SHP77 treated with DMSO at 0.1 percent for 48 hours (cell line): ENCODE results near the gene SOCS6.
"Not testable (repeated sequence)": the region's sequence is repeated elsewhere in the genome, so short reads cannot be mapped to it uniquely, and the experiment has no call there.

Source experiments
- DNase-seq: peaks from one replicate; lab custom pipeline; 2025; lab: John Stamatoyannopoulos, UW

SOCS6 gene

GRCh38 chr18:70322385-70322784, 33.5 kb downstream of the SOCS6 start:
- no peak for DNase-seq

DNA sequence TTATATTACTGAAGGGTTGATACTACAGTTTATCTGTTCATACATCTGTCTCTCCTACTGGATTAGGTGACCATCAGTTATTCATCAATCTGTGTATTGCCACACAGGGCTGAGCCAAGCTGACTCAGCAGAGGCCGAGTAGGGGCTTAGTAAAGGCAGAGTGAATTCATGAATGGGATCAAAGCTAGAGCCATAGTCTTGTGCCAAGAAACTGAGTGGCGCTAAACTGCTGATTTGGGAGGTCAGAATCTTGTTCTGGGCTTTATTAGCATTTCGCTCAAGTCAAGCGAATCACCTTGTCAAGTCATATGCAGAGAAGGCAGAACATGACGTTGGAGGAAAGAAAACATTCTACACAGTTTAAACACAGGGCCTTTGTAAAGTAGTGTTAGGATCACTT, 34.1 kb downstream of the SOCS6 start:
- DNase-seq, result no peak

DNA sequence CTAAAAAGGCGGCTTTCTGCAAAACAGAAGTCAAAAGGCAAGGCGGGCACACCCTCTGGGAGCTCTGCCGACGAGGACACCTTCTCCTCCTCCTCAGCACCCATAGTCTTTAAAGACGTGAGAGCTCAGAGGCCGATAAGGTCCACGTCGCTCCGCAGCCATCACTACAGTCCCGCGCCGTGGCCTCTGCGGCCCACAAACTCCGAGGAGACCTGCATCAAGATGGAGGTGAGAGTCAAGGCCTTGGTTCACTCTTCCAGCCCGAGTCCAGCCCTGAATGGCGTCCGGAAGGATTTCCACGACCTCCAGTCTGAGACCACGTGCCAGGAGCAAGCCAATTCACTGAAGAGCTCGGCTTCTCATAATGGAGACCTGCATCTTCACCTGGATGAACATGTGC, 36.1 kb downstream of the SOCS6 start:
- DNase-seq, result no peak

DNA sequence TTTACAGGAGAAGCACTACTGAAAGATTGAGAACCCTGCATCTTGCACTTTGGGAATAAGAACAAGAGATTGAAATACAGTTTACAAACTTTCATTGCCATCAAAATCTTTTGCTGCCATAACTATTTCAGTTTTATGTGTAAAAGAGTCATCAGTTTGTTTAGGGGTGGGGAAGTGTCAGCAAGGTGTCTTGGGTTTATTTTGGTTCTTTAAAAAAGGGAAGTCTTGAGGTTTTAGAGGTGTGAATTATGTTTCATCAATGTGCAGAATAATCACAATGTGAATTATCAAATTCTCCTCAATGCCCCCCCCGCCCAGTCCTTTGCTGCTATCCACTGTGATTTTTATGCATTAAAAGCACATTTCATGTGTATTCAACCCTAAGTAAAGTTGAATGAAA, 37.4 kb downstream of the SOCS6 start:
- no peak for DNase-seq

GRCh38 chr18:70328169-70328568, 39.3 kb downstream of the SOCS6 start:
- no peak for DNase-seq

GRCh38 chr18:70329071-70329470, 40.2 kb downstream of the SOCS6 start:
- no peak for DNase-seq

DNA sequence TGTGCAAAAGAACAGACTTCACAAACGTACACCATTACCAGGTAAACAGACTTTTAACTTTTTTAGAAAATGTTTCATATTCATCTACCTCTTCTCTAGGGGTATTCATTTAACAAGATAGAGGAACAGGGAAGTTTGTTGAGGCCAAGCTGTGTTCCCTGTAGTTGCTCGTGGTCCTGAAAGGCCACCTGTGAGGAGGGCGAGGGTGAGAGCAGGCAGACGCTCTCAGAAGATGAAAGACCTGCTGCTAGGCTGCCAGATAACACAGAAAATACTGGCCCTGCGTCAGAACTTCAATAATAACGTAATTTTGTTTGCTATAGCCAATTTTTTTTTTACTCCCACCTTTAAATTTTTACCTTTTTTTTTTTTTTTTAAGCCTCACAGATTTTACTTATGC, 42.0 kb downstream of the SOCS6 start:
- no peak for DNase-seq

DNA sequence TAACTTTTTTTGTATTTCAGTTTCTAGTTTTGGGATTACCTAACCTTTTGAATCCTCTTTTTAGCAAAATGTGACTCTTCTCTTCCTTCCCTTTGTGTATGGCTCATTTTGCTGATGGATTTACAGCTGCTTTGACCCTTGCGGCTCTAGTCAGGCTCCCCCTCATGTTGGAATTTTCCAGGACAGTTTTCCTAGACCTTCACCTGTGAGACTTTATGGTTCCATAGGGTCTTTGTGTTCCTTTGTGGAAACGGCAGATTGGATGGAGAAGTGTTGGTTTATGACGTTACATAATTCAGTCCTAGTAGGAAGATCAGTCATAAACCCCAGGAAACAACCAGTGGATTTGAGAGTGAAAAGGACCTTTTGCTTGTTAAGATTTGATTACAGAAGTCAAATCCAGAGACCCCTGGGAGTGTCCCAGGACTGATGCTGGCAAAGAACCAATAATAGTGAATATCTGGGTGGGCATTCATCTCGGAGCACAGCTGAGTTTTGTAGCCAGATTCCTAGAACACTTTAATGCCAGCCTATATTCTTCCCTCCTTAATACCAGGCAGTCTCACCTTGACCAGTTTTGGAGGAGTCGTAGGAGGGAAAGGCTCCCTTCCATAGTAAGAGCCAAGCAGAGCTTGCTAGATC, 42.7 kb downstream of the SOCS6 start:
- no peak for DNase-seq

GRCh38 chr18:70332694-70333093, 43.8 kb downstream of the SOCS6 start:
- no peak for DNase-seq

GRCh38 chr18:70333316-70333715, 44.5 kb downstream of the SOCS6 start:
- DNase-seq, result no peak

GRCh38 chr18:70333757-70334156, 44.9 kb downstream of the SOCS6 start:
- DNase-seq, result no peak

GRCh38 chr18:70334264-70334663, 45.4 kb downstream of the SOCS6 start:
- no peak for DNase-seq

DNA sequence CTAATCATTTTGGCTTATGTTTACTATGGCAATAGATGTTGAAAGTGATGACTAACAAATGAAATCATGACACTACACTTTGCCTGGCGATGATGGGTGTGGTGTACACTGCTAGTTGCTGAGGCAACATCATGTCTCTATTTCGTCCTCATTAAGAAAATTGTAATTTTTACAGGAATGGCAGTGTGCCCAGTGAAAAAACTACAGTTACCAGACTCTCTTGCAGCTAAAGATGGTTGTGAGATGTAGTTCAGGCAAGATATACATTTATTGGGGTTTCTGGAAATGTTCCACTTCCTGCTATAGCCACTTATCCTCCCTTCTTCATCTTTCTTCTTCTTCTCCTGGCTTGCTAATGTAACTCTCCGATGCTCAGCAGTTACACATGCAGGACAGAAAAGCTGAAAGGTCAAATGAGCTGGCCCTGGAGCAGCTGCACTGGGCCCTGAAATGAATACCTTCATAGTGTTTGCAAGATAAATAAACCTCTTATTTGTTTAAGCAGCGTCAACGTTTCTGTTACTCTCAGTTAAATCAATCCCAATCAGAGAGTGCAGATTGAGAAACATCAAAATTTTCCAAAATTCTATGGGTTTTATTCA, 46.0 kb downstream of the SOCS6 start:
- DNase-seq, result peak; percentile 59

DNA sequence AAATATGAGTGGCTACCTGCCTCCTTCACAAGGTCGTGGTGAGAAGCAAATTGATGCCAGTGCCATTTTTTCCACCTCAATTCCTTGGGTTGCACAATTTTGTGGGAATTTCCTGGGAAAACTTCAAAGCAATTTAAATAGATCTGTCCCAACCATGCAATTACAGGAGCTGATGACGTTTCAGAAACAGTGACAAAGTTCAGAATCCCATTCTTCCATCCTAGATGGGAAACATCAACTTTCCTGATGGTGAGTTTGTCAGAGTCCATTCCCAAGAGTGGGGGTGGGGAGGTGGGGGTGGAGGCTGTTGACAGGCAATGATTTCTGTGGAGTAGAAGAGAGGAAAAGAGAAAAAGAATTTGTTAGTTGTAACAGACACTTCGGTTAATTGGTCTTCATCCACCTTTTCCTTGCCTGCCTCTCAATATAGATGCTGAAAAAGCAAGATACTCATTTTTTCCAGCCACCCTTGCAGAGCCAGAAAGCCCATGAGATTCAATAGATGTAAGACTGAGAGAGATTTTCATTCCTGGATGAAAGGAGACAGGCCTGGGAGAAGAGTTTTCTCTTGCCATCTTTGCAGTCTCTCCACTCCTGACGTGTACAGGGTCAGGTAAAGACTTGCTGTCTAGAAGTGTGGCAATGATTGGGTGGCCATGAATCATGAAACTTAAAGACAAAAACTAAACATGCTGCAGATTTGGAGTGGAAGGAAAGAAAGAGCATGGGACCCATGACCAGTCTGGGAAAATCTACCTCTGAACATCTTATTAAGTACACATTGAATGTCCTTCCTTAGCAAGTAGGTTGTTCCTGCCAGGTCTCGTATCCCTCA, 47.3 kb downstream of the SOCS6 start:
- DNase-seq, result no peak

- no peak for DNase-seq
Observed at GRCh38 chr18:70337139-70337972, 48.5 kb downstream of the SOCS6 start.

GRCh38 chr18:70338890-70339289, 50.0 kb downstream of the SOCS6 start:
- no peak for DNase-seq

DNA sequence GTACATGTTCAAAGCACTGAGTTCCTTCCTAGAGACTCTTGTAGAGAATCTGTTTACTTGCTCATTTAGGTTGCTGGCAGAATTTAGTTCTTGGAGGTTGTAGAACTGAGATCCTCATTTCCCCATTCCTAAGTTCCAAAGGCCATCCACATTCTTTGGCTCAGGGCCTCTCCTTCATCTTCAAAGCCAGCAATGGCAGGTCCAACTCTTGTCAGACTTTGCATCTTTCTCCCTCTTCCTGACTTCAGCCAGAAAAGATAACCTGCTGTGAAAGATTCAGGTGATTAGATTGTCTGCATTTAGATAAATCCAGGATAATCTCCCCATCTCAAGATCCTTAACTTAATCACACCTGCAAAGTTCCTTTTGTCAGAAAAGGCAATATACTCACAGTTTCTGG, 51.1 kb downstream of the SOCS6 start:
- DNase-seq, result no peak

DNA sequence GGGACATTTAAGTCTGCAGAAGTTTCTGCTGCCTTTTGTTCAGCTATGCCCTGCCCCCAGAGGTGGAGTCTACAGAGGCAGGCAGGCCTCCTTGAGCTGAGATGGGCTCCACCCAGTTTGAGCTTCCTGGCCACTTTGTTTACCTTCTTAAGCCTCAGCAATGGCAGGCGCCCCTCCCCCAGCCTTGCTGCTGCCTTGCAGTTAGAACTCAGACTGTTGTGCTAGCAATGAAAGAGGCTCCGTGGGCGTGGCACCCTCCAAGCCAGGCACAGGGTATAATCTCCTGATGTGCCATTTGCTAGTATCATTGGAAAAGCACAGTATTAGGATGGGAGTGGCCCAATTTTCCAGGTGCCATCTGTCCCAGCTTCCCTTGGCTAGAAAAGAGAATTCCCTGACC, 59.6 kb downstream of the SOCS6 start:
- not testable (repeated sequence) for DNase-seq

DNA sequence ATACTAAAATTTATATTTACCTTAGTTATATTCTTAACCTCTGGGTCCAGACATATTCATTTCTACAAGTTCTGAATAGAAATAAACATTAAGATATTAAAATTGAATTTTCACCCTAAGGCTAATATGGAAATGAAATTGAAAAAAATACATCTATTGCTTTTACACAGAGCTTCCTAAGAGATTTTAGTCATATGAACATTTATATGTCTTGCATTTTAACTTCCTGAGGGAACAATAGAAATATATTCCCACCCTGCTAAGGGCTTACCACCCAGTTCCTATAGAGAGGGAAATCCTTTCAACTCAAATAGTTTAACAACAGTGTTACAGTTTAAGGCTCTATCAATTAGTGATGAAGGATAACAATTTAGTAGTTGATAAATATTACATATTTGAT, 60.5 kb downstream of the SOCS6 start:
- DNase-seq, result no peak

DNA sequence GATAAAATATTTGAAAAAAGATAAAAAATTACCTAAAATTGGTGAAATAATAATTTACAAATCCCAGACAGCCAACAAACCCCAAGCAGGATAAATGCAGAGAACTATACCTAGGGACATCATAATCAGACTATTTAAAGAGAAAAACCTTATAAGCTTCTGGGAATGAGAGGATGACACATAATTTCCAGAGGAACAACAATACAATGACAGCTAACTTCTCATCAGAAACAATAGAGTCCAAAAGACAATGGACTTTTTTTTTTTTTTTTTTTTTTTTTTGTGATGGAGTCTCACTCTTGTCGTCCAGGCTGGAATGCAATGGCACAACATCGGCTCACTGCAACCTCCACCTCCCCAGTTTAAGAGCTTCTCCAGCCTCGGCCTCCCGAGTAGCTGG, 65.2 kb downstream of the SOCS6 start:
- DNase-seq, result no peak

DNA sequence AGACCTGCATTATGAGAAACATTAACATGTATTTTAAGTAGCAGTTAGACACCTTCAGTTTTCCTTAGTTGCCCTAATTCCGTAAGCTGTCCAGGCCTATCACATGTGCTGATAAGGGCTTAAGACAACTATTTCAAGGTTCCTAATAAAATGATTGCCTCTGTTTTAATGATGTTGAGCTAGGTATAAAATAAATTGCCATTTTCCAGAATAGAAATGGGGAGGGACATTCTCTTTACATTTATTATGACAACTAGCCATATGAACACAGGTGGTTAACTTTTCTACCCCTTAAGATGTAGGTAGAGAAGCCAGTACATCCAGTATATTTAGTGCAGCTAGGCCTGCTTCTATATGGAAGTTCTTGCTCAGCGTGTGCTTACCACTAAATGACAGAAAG, 65.9 kb downstream of the SOCS6 start:
- no peak for DNase-seq

GRCh38 chr18:70355620-70356385, 67.0 kb downstream of the SOCS6 start:
- no peak for DNase-seq
